Upper lobe of left lung (tissue), 4 donors: ENCODE results near the gene AKAP8L.

Source experiments
- EP300 ChIP-seq, 4 donors: sonication (generic); formaldehyde crosslinking; IDR thresholded peaks; one replicate each; pipeline ENCODE4 v1.5.1; 2017; ENCODE audit warnings: antibody characterized with exemption in 4 of 4, control low read depth in 2 of 4
- POLR2A ChIP-seq, 4 donors: fragments of 450-650 bp; IDR thresholded peaks; one replicate each; pipeline ENCODE4 v1.5.1; 2016 to 2017; ENCODE audit warnings: antibody characterized with exemption in 4 of 4, mild to moderate bottlenecking in 2 of 4
- TF ChIP-seq, protein P1 (sequence below), 6 experiments: fragments of 450-650 bp in 4 of 6; fragments of 200-600 bp in 2 of 6; sonication (generic) in 2 of 6; IDR thresholded peaks; one replicate each; pipeline ENCODE4 v1.5.1; 2016 to 2019; ENCODE audit warnings: antibody characterized with exemption in 6 of 6

- TF ChIP-seq, protein P1, sequence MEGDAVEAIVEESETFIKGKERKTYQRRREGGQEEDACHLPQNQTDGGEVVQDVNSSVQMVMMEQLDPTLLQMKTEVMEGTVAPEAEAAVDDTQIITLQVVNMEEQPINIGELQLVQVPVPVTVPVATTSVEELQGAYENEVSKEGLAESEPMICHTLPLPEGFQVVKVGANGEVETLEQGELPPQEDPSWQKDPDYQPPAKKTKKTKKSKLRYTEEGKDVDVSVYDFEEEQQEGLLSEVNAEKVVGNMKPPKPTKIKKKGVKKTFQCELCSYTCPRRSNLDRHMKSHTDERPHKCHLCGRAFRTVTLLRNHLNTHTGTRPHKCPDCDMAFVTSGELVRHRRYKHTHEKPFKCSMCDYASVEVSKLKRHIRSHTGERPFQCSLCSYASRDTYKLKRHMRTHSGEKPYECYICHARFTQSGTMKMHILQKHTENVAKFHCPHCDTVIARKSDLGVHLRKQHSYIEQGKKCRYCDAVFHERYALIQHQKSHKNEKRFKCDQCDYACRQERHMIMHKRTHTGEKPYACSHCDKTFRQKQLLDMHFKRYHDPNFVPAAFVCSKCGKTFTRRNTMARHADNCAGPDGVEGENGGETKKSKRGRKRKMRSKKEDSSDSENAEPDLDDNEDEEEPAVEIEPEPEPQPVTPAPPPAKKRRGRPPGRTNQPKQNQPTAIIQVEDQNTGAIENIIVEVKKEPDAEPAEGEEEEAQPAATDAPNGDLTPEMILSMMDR (IDR thresholded peaks at IDR 0.05): no peak
- TF ChIP-seq POLR2A (IDR thresholded peaks at IDR 0.05) (no peak), EP300 (IDR thresholded peaks at IDR 0.05) (no peak)
These were observed 51.3 kb downstream of the AKAP8L start for GRCh38 chr19:15367439-15367838.
